ENCODE measurements around the gene SEL1L3.

DNA sequence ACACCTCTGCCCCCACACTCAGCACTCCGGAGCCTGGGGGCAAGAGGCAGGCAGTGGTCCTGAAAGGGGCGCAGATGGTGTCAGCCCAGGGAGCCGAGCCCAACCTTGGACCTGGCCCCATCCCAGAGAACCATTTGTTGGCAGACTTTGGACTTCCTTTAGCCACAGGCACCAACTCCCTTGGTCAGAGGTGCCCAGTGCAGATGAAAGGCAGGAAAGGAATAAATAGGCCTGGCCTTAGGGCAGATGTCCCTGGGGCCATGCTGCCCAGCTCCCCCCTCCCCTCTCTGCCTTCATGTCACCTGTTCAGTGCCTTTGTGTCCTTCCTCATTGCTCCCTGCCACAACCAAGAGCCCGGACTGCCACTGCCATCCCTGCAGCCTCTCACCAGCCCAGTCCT is 52.8 kb downstream of the SEL1L3 start:
- TF ChIP-seq, protein P1, sequence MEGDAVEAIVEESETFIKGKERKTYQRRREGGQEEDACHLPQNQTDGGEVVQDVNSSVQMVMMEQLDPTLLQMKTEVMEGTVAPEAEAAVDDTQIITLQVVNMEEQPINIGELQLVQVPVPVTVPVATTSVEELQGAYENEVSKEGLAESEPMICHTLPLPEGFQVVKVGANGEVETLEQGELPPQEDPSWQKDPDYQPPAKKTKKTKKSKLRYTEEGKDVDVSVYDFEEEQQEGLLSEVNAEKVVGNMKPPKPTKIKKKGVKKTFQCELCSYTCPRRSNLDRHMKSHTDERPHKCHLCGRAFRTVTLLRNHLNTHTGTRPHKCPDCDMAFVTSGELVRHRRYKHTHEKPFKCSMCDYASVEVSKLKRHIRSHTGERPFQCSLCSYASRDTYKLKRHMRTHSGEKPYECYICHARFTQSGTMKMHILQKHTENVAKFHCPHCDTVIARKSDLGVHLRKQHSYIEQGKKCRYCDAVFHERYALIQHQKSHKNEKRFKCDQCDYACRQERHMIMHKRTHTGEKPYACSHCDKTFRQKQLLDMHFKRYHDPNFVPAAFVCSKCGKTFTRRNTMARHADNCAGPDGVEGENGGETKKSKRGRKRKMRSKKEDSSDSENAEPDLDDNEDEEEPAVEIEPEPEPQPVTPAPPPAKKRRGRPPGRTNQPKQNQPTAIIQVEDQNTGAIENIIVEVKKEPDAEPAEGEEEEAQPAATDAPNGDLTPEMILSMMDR (IDR thresholded peaks at IDR 0.05): no peak
- no peak for TF ChIP-seq ZFX (IDR thresholded peaks at IDR 0.05; ENCODE audit: borderline replicate concordance)
